Peyer's patch (tissue), 4 donors: ENCODE measurements around the gene EVA1A. TPM values are rescaled to one million over a fixed set of nuclear protein-coding genes. Genes with fewer than 3 reads are reported as not detected.

Source experiments
- DNase-seq, 3 donors: peaks; one replicate each; pipeline ENCODE4 v3.0.0-alpha.2; 2017 to 2019
- H3K27ac ChIP-seq, 4 donors: fragments of 200-600 bp; sonication (generic); one replicate each; pipeline ENCODE4 v1.5.1; 2016 to 2019
- H3K27me3 ChIP-seq, 2 donors: fragments of 200-600 bp; sonication (generic); one replicate each; pipeline ENCODE4 v1.5.1; 2019
- H3K36me3 ChIP-seq, 3 donors: fragments of 200-600 bp; sonication (generic); one replicate each; pipeline ENCODE4 v1.5.1; 2016 to 2019
- H3K4me1 ChIP-seq, 4 donors: fragments of 200-600 bp; sonication (generic); one replicate each; pipeline ENCODE4 v1.5.1; 2016 to 2019
- H3K4me3 ChIP-seq, 4 donors: fragments of 200-600 bp; sonication (generic); 1 replicate in 3 of 4; 2 replicates in 1 of 4; pipeline ENCODE4 v1.5.1; 2016 to 2019; ENCODE audit warnings: mild to moderate bottlenecking in 1 of 4
- H3K9me3 ChIP-seq, 4 donors: fragments of 200-600 bp; sonication (generic); one replicate each; pipeline ENCODE4 v1.5.1; 2016 to 2019; ENCODE audit warnings: mild to moderate bottlenecking in 1 of 4
- CTCF ChIP-seq, 6 experiments: fragments of 450-650 bp in 4 of 6; fragments of 200-600 bp in 2 of 6; sonication (generic) in 1 of 6; IDR thresholded peaks; one replicate each; pipeline ENCODE4 v1.5.1; 2017 to 2019; ENCODE audit warnings: antibody characterized with exemption in 6 of 6, mild to moderate bottlenecking in 3 of 6, moderate library complexity in 1 of 6
- POLR2A ChIP-seq, 2 donors: fragments of 450-650 bp; IDR thresholded peaks; one replicate each; pipeline ENCODE4 v1.5.1; 2017; ENCODE audit warnings: antibody characterized with exemption in 2 of 2, mild to moderate bottlenecking in 2 of 2, moderate library complexity in 2 of 2
- total RNA-seq, 4 donors: library from RNA; depleted of rRNA; stranded (reverse); fragments of >200 nt; gene quantifications; one replicate each; pipeline ENCODE4 v1.1.0, GENCODE V29; 2016

EVA1A gene
- total RNA-seq, 4 donors from 2014 or later, result 0.70 to 18.2 (median 5.8) TPM

DNA sequence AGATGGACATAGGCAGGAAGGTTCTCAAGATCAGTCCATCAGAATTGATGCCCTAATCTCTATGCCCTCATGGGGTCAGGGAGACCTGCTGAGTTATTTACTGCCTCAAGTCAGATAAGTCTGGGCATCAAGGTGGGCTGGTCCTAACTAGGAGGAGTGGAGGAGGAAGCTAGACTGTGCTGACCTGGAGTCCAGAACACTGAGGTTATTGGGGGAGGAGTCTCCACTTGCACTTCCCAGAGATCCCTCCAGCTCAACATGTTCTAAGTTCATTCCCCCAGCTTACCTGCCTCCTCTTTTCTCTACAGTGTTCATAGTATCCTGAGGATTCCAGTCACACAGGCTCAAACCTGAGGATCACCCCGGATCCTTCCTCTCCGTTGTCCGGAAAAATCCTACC lies 19.3 kb downstream of the EVA1A start:
- no peaks in the 10 kb centered on the region for H3K36me3 ChIP-seq
- H3K27me3 ChIP-seq, result no peaks in the 10 kb centered on the region
- TF ChIP-seq CTCF (IDR thresholded peaks at IDR 0.05) (no peak), POLR2A (IDR thresholded peaks at IDR 0.05) (no peak)
- H3K27ac ChIP-seq, result no peak overlapping the region
- no peaks in the 10 kb centered on the region for H3K4me1 ChIP-seq
- no peak for DNase-seq
- H3K9me3 ChIP-seq, result no peaks in the 10 kb centered on the region
- H3K4me3 ChIP-seq, result no peak overlapping the region

DNA sequence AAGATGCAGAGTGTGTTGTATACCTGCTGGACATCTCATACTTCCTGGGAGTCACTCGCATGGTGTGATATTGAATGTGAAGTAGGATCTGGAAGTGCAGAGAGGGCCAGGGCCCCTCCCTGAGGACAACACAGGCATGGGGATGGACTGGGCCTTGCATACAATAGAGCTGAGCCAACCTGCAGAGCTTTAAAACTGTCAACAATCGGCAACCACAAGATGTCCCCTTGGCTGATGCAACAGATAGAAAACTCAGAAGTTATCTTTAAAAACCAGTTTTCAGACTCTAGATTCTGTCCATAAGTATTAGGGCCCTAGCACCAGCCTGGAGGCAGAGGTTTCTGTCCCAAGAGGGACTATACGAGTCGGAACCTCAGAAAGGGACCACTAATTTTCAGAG lies 19.7 kb downstream of the EVA1A start:
- Histone ChIP-seq H3K36me3 (no peaks in the 10 kb centered on the region), H3K4me3 (no peak overlapping the region), H3K9me3 (no peaks in the 10 kb centered on the region), H3K4me1 (no peaks in the 10 kb centered on the region), H3K27me3 (no peaks in the 10 kb centered on the region), H3K27ac (no peak overlapping the region)
- TF ChIP-seq CTCF (IDR thresholded peaks at IDR 0.05), result no peak
- no peak for TF ChIP-seq POLR2A (IDR thresholded peaks at IDR 0.05)
- DNase-seq, result no peak

DNA sequence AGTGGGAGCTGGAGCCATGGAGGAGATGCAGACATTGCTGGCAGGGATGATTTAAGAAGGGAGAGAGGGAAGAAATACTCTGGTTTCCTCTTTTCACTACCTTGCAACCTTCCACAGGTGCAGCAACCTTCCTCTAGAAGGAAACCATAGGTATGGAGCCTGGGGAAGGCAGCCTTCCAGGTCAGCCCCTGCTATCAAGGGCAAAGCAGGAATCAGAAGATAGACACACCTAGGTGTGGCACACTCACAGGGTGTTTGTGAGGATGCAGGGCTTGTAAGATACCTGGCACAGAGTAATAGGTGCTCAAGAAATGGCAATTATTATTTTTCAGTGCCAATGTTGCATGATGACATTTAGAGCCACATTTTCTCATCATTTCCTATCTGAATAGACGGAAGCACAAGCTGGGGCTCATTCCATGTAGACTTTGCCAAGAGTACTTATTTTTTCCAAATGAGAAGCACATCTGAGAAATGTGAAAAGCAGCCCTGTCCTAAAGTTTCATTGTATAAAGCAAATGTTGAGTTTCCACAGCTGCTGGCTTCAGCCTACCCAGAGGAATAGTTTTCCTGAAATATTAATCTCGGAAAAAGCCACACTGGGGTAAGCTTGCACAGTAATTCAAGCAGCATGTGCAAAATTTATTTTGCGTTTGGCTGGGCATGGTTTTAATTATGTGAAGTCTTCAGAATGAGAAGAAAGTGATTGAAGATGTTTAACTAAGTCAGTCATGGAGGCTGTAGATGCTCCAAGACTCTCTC lies 20.6 kb downstream of the EVA1A start:
- no peak for DNase-seq

DNA sequence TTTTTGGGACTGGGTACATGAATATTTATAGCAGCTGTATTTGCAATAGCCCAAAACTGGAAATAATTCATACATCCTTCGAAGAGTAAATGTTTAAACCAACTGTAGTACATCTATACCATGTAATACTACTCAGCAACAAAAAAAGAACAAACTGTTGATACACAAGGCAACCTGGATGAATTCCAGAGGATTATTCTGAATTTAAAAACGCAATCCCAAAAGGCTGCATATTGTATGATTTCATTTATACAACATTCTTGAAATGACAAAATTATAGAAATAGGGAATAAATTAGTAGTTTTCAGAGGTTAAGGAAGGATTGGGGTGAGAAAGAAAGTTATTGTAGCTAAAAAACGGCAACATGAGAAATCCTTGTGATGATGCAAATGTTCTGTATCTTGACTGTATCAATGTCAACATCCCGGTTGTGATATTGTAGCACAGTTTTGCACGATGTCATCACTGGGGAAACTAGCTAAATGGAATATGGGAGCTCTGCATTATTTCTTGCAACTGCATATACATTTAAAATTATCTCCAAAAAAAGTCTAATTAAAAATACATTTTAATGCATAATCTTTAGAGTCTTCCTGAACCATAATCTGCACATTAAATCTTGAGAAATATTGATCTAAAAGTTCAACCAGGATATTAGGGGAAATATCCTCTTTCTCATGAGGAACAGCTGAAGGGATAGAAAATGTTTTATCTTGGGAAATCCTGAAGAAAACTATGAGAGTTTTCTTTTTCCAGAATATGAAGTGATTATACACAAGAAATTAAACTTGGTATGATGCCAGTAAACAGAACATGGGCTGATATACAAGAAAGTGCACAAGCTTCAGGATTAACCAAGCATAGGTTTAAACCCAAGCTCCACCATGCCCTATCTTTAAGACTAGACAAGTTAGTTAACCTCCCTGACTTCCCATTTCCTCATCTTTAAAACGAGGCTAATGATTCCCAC lies 21.9 kb downstream of the EVA1A start:
- no peak overlapping the region for H3K4me3 ChIP-seq
- no peaks in the 10 kb centered on the region for H3K9me3 ChIP-seq
- H3K36me3 ChIP-seq, result no peaks in the 10 kb centered on the region
- DNase-seq, result no peak
- H3K27me3 ChIP-seq, result no peaks in the 10 kb centered on the region
- no peaks in the 10 kb centered on the region for H3K4me1 ChIP-seq
- TF ChIP-seq POLR2A (IDR thresholded peaks at IDR 0.05) (no peak), CTCF (IDR thresholded peaks at IDR 0.05) (no peak)
- H3K27ac ChIP-seq, result no peak overlapping the region

More for the DNA sequence above, 20.6 kb downstream of the EVA1A start:
- H3K27ac ChIP-seq, result no peak overlapping the region
- H3K9me3 ChIP-seq, result no peaks in the 10 kb centered on the region
- no peaks in the 10 kb centered on the region for H3K27me3 ChIP-seq
- TF ChIP-seq POLR2A (IDR thresholded peaks at IDR 0.05) (no peak), CTCF (IDR thresholded peaks at IDR 0.05) (no peak)
- no peak overlapping the region for H3K4me3 ChIP-seq
- no peaks in the 10 kb centered on the region for H3K36me3 ChIP-seq
- H3K4me1 ChIP-seq, result no peaks in the 10 kb centered on the region

- Histone ChIP-seq H3K4me3 (no peak overlapping the region), H3K4me1 (no peaks in the 10 kb centered on the region), H3K36me3 (no peaks in the 10 kb centered on the region), H3K9me3 (no peaks in the 10 kb centered on the region), H3K27me3 (no peaks in the 10 kb centered on the region), H3K27ac (no peak overlapping the region)
- TF ChIP-seq CTCF (IDR thresholded peaks at IDR 0.05) (no peak), POLR2A (IDR thresholded peaks at IDR 0.05) (no peak)
- DNase-seq, result no peak
Measured at GRCh38 chr2:75537658-75538057, 23.1 kb downstream of the EVA1A start.
